Measurements from ENCODE around the gene DUT.
"Not testable (repeated sequence)": the region's sequence is repeated elsewhere in the genome, so short reads cannot be mapped to it uniquely, and the experiment has no call there.

DUT gene

DNA sequence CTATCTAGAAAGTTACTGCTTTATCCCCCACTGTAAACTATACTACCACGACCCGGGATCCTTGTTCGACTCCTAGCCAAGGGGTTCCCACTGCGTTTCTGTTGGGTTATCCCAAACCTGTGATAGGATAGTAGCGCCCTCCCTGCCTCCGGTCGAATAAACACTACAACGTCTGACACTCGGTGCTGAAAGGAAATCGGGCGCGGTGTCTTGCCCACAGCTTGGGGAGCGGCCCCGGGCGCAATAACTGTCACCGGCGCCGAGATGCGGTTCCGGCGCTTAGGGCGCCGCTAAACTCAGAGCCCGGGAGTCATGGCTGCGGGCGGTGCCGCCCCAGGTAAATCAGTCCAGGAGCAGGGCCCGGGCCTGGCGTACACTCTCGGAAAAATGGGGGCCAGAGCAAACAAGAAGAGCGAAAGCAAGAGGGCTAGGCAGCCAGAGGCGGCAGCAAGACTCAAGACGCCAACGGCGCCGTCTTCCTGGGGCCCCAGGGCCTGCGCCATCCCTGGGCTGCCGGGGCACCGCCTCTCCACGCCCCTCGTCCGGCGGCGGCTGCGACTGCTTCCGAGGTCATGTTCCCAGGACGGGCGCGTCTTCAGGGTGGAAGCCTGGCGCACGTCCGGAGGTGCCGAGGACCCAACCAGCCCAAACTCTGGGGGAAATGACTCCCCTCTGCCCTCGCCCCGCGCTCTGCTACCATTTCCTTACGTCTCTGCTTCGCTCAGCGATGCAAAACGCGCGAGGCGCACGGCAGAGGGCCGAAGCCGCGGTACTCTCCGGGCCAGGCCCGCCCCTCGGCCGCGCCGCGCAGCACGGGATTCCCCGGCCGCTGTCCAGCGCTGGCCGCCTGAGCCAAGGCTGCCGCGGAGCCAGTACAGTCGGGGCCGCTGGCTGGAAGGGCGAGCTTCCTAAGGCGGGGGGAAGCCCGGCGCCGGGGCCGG, at the start of gene DUT:
Gene DUT, plus strand, starts transcription at position 575 of the 941 bp plus-strand sequence. Its CDS starts 87 bp downstream, at position 662.
- peak; percentile 41 for DNase-seq (ENCODE audit: low read depth)

- DNase-seq (ENCODE audit: low read depth), result no peak
Measured at GRCh38 chr15:48281674-48282073, 49.6 kb upstream of the DUT start.

DNA sequence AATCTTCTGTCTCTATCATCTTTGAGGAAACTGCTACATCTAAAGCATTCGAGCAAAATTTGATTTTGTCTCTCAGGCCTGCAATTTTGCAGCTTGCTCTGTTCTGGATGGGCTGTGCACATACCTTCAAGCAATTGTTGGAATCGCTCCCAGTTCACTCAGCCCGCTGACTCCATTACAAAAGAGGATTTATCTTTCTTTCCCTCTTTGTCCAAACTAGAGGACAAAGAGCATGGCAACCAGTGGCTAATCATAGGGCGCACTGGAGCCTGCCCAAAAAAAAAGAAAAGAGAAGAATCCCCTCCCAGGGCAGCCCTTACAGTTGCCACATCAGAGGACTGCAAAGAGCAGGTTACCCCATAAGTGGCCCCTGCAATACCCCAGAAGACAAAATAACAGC, 49.0 kb upstream of the DUT start:
- no peak for DNase-seq (ENCODE audit: low read depth)

GRCh38 chr15:48283396-48284145, 47.7 kb upstream of the DUT start:
- DNase-seq (ENCODE audit: low read depth), result no peak

- DNase-seq (ENCODE audit: low read depth), result peak; percentile 41
Measured at GRCh38 chr15:48285329-48286214, 45.7 kb upstream of the DUT start.

GRCh38 chr15:48289628-48290027, 41.6 kb upstream of the DUT start:
- DNase-seq (ENCODE audit: low read depth), result no peak

- DNase-seq (ENCODE audit: low read depth), result no peak
Measured at GRCh38 chr15:48292458-48292857, 38.8 kb upstream of the DUT start.

- no peak for DNase-seq (ENCODE audit: low read depth)
Measured at GRCh38 chr15:48297668-48298067, 33.6 kb upstream of the DUT start.

GRCh38 chr15:48298914-48299313, 32.3 kb upstream of the DUT start:
- no peak for DNase-seq (ENCODE audit: low read depth)

DNA sequence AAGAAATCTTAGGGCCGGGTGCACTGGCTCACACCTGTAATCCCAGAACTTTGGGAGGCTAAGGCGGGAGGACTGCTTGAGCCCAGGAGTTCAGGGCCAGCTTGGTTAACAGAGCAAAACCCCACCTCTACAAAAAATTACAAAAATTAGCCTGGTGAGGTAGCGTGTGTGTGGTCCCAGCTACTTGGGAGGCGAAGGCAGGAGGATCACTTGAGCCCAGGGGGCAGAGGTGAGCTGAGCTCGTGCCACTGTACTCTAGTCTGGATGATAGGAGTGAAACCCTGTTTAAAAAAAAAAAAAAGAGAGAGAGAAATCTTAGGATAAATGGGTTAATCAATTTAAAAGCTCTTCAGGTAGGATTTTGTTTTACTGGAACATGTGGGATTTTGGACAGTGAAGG, 31.2 kb upstream of the DUT start:
- no peak for DNase-seq (ENCODE audit: low read depth)

GRCh38 chr15:48304398-48304797, 26.8 kb upstream of the DUT start:
- no peak for DNase-seq (ENCODE audit: low read depth)

GRCh38 chr15:48306639-48307038, 24.6 kb upstream of the DUT start:
- no peak for DNase-seq (ENCODE audit: low read depth)

DNA sequence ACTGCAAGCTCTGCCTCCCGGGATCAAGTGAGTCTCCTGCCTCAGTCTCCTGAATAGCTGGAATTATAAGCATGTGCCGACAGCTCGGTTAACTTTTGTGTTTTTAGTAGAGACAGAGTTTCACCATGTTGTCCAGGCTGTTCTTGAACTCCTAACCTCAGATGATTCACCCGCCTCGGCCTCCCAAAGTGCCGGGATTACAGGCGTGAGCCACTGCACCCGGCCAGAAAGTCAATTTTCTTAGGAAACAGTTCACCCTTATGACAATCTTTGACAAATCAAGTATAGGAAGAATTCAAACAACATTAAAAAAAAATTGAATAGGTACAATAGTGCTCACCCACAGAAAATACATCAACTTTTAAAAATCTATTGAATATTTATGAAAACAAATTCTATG, 23.6 kb upstream of the DUT start:
- no peak for DNase-seq (ENCODE audit: low read depth)

DNA sequence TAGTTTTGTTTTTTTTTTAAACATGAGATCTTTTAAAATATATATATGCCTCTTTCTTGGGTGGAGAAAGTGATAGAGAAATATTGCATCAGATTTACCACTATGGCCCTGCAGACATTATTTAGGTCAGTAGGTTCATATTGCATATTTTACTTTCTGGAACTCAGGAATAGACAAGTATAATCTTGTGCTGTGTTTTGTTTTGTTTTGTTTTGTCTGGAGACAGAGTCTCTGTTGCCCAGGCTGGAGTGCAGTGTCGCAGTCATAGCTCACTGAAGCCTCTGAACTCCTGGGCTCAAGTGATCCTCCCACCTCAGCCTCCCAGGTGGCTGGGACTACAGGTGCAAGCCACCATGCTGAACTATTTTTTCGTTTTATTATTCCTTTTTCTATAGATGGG, 21.5 kb upstream of the DUT start:
- DNase-seq (ENCODE audit: low read depth), result no peak

DNA sequence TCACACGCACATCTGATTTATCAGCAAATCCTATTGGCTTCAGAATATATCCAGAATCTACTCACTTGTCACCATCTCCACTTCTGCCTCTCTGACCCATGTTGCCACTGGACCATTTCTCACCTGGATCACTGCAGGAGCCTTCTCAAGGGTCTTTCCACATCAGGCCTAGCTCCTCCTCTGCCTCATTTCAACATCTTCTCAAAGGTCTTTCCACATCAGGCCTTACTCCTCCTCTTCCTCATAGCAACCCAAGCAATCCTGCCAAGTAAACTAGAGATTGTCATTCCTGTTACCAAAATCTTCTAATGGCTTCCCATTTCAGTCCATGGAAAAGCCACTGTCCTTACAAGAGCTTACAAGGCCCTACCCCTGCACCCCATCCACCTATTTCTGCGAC, 18.0 kb upstream of the DUT start:
- DNase-seq (ENCODE audit: low read depth), result no peak

DNA sequence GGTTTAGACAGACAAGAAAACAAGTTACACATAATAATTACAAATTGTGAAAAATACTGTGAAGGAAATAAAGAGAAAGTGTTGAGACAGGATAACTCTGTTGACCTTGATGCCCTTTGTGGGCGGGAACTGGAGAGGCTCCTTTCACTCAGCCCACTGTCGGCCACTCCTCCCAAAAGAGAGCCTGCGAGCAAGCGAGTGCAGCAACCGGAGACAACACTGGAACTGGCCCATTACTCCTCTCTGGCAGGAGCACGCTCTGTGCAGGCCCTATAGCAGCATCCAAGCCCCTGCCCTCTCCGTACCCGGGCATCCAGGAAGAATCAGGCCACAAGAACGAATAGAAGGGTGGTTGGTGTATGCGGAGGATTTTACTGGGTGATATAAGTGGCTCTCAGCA, 16.2 kb upstream of the DUT start:
- DNase-seq (ENCODE audit: low read depth), result no peak

- no peak for DNase-seq (ENCODE audit: low read depth)
Measured at GRCh38 chr15:48317221-48317620, 14.0 kb upstream of the DUT start.

DNA sequence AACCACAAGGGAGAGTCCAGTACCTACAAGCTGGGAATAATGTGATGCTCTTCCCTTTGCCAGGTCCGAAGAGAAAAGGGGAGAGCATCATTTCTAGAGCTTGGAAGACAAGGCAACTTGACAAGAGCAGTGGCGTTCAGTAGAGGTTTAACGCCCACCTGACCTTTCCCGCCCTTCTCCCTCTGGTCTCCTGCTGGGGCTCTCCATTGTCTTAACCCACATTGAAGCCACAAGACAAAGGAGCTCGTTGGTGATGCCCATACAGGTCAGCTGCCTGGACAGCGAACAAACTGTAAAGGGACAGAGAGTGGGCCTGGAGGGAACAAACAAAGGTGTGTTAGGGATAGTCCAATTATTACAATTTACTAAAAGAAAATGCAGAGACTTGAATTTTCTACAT, 13.1 kb upstream of the DUT start:
- DNase-seq (ENCODE audit: low read depth), result no peak

DNA sequence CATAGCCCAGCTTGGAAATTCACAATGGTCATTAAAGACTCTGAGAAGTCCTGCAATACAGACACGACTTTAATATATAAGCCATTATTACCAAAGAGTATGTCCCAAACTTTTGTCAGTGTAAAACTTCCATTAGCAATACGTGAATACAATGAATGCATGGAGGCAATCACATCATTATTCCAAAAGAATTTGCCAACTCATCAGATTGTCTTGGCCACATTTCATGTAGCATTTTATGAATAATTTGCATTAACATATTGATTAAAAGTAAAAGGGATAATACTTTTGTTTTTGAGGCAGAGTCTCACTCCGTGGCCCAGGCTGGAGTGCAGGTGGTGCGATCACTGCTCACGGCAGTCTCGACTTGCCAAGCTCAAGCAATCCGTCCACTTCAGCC, 7.9 kb upstream of the DUT start:
- no peak for DNase-seq (ENCODE audit: low read depth)

- no peak for DNase-seq (ENCODE audit: low read depth)
Measured at GRCh38 chr15:48324949-48325348, 6.3 kb upstream of the DUT start.

DNA sequence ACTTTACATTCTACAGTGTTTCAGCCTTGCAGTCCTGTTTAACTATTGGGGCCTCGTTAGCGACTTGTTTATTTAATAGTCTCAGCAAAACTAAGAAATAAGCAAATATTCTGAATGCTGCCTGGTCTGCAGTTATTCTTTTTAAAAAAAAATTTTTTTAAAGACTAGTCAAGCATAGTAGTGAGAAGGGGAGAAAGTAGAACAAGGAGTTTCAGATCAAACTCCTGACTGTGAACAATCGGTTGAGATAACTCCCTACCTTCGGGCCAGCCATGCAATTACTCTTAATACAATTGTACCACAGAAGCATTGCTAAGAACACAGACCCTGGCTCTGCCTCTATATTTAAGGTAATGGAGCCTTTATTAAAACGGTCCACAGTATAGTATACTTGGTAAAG, 5.8 kb upstream of the DUT start:
- DNase-seq (ENCODE audit: low read depth), result no peak

GRCh38 chr15:48326180-48326579, 5.0 kb upstream of the DUT start:
- DNase-seq (ENCODE audit: low read depth), result not testable (repeated sequence)

Data from GM04503 (cell line).